ENCODE data around the gene PTPN13.

The PTPN13 gene

DNA sequence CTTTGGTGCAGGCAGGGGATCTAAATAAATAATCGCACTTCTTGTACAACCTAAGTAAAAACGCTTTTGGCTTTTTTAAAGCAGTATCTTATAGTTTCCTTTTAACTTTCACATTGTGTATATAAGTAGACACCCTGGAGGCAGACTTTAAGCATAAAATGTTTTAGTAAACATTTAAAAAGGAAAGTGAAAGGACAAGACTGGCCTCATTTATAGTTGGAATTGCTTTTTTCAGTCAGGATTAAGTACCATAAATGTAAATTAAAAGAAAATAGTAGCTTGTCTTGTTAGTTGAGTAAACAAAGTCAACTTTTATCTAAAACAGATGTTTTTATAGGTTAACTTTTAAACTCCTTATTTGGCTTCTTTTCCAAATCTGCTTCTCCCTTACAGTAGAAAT is 39.7 kb downstream of the PTPN13 start:
- H3K4me3 ChIP-seq (ENCODE audit: low read length, poor library complexity, severe bottlenecking): no peak overlapping the region
- no peak overlapping the region for H2AFZ ChIP-seq (ENCODE audit: low read length)
- no peak overlapping the region for H3K4me2 ChIP-seq (ENCODE audit: low read depth, low read length, poor library complexity, severe bottlenecking)
- no peaks in the 10 kb centered on the region for H3K36me3 ChIP-seq (ENCODE audit: insufficient read depth, low read length)
- H3K9me3 ChIP-seq (ENCODE audit: insufficient read depth, low read depth, low read length): no peaks in the 10 kb centered on the region
- no peaks in the 10 kb centered on the region for H3K9me2 ChIP-seq (replicated peaks; ENCODE audit: low read depth, low read length)
- TF ChIP-seq EZH2phosphoT487 (IDR thresholded peaks at IDR 0.05; ENCODE audit: borderline replicate concordance): no peak
- TF ChIP-seq, protein P1, sequence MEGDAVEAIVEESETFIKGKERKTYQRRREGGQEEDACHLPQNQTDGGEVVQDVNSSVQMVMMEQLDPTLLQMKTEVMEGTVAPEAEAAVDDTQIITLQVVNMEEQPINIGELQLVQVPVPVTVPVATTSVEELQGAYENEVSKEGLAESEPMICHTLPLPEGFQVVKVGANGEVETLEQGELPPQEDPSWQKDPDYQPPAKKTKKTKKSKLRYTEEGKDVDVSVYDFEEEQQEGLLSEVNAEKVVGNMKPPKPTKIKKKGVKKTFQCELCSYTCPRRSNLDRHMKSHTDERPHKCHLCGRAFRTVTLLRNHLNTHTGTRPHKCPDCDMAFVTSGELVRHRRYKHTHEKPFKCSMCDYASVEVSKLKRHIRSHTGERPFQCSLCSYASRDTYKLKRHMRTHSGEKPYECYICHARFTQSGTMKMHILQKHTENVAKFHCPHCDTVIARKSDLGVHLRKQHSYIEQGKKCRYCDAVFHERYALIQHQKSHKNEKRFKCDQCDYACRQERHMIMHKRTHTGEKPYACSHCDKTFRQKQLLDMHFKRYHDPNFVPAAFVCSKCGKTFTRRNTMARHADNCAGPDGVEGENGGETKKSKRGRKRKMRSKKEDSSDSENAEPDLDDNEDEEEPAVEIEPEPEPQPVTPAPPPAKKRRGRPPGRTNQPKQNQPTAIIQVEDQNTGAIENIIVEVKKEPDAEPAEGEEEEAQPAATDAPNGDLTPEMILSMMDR (conservative IDR thresholded peaks at IDR 0.05; ENCODE audit: low read length): no peak
- H3K79me2 ChIP-seq (ENCODE audit: insufficient read depth, low read length): no peaks in the 10 kb centered on the region
- H3K4me1 ChIP-seq (ENCODE audit: insufficient read depth, low read length, poor library complexity, severe bottlenecking): no peaks in the 10 kb centered on the region
- no peaks in the 10 kb centered on the region for H4K20me1 ChIP-seq (ENCODE audit: insufficient read depth, low read length, poor library complexity, severe bottlenecking)
- no peaks in the 10 kb centered on the region for H3F3A ChIP-seq (ENCODE audit: low read depth)
- H3K9ac ChIP-seq (ENCODE audit: low read depth, low read length, poor library complexity, severe bottlenecking): no peak overlapping the region
- H3K27me3 ChIP-seq (ENCODE audit: insufficient read depth, low read length, poor library complexity, severe bottlenecking): no peaks in the 10 kb centered on the region

DNA sequence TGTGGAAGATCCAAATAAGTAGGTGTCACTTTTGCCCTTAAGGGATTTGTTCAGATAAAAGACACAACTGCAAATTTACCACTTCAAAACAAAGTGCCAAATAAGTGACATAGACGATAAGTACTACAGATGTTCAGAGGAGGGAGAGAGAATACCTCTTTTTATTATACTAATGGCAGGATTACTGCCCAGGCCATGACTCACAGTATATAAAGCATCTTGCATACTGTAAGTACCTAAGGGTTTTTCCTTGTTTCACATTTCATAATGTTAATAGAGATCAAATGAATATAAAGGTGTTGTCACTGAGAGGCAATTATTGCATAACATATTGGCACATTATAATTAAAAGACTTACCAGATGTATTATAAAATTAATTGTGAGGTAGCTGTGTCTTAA is 46.4 kb downstream of the PTPN13 start:
- Histone ChIP-seq H3K27me3 (ENCODE audit: insufficient read depth, low read length, poor library complexity, severe bottlenecking) (no peaks in the 10 kb centered on the region), H3K79me2 (ENCODE audit: insufficient read depth, low read length) (no peaks in the 10 kb centered on the region), H3K9me3 (ENCODE audit: insufficient read depth, low read depth, low read length) (no peaks in the 10 kb centered on the region), H3K36me3 (ENCODE audit: insufficient read depth, low read length) (no peaks in the 10 kb centered on the region), H3K4me3 (ENCODE audit: low read length, poor library complexity, severe bottlenecking) (no peak overlapping the region), H2AFZ (ENCODE audit: low read length) (no peak overlapping the region), H3K4me2 (ENCODE audit: low read depth, low read length, poor library complexity, severe bottlenecking) (no peak overlapping the region), H3K9ac (ENCODE audit: low read depth, low read length, poor library complexity, severe bottlenecking) (no peak overlapping the region), H3K4me1 (ENCODE audit: insufficient read depth, low read length, poor library complexity, severe bottlenecking) (no peaks in the 10 kb centered on the region), H4K20me1 (ENCODE audit: insufficient read depth, low read length, poor library complexity, severe bottlenecking) (no peaks in the 10 kb centered on the region), H3F3A (ENCODE audit: low read depth) (no peaks in the 10 kb centered on the region), H3K9me2 (replicated peaks; ENCODE audit: low read depth, low read length) (no peaks in the 10 kb centered on the region)
- no peak for TF ChIP-seq EZH2phosphoT487 (IDR thresholded peaks at IDR 0.05; ENCODE audit: borderline replicate concordance)
- TF ChIP-seq, protein P1 (conservative IDR thresholded peaks at IDR 0.05; ENCODE audit: low read length): no peak

DNA sequence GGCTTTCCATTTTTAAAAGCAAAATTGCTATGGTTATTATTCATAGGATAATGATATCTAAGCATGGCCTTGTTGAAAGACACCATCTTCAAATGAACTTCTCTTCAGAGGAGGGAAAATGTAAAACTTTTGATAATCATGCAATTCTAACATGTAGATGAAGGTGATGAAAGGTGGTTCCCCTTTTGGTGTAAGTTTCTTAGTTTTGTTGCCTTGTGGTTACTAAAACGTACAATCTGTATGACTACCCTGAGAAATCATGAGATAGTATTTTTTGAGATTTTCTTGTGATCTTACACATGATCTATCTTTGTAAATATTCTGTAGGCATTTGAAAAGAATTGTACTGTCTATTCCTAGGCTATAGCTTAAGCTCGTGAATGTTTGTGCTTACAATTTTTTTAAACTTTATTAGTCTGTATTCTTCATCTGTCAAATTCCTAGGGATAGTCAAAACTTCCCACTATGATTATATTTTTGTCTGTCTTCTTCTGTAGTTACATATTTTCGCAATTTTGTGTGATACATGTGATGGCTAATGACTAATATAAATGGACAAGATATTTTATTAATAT is 47.5 kb downstream of the PTPN13 start:
- Histone ChIP-seq H3F3A (ENCODE audit: low read depth) (no peaks in the 10 kb centered on the region), H3K27me3 (ENCODE audit: insufficient read depth, low read length, poor library complexity, severe bottlenecking) (no peaks in the 10 kb centered on the region), H3K9ac (ENCODE audit: low read depth, low read length, poor library complexity, severe bottlenecking) (no peak overlapping the region), H3K4me3 (ENCODE audit: low read length, poor library complexity, severe bottlenecking) (no peak overlapping the region), H2AFZ (ENCODE audit: low read length) (no peak overlapping the region), H3K79me2 (ENCODE audit: insufficient read depth, low read length) (no peaks in the 10 kb centered on the region), H4K20me1 (ENCODE audit: insufficient read depth, low read length, poor library complexity, severe bottlenecking) (no peaks in the 10 kb centered on the region), H3K9me2 (replicated peaks; ENCODE audit: low read depth, low read length) (no peaks in the 10 kb centered on the region), H3K9me3 (ENCODE audit: insufficient read depth, low read depth, low read length) (no peaks in the 10 kb centered on the region), H3K4me2 (ENCODE audit: low read depth, low read length, poor library complexity, severe bottlenecking) (no peak overlapping the region), H3K4me1 (ENCODE audit: insufficient read depth, low read length, poor library complexity, severe bottlenecking) (no peaks in the 10 kb centered on the region), H3K36me3 (ENCODE audit: insufficient read depth, low read length) (no peaks in the 10 kb centered on the region)
- TF ChIP-seq, protein P1 (conservative IDR thresholded peaks at IDR 0.05; ENCODE audit: low read length): no peak
- TF ChIP-seq EZH2phosphoT487 (IDR thresholded peaks at IDR 0.05; ENCODE audit: borderline replicate concordance): no peak

All from Loucy (cell line).